ENCODE measurements around the gene ADK.

Gene ADK

DNA sequence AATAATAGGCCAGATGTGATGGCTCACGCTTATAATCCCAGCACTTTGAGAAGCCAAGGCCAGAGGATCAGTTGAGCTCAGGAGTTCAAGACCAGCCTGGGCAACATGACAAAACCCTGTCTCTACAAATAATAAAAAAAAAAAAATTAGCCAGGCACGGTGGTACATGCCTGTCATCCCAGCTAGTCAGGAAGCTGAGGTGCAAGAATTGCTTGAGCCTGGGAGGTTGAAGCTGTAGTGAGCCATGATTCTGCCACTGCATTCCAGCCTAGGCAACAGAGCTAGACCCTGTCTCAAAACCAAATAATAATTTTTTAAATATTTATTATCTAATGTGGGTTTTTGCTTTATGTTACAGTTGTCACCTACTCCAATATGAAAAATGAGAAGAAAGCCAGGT lies 178.9 kb downstream of the ADK start:
- DNase-seq (ENCODE audit: low read depth in 1 of 2, low spot score in 1 of 2), result no peak
- Histone ChIP-seq H3K27ac (replicated peaks) (no peak overlapping the region), H3K4me3 (replicated peaks; ENCODE audit: insufficient read depth, low read length) (no peak overlapping the region), H3K27me3 (ENCODE audit: insufficient read depth, poor library complexity, severe bottlenecking) (no peaks in the 10 kb centered on the region)
- TF ChIP-seq, protein P1, sequence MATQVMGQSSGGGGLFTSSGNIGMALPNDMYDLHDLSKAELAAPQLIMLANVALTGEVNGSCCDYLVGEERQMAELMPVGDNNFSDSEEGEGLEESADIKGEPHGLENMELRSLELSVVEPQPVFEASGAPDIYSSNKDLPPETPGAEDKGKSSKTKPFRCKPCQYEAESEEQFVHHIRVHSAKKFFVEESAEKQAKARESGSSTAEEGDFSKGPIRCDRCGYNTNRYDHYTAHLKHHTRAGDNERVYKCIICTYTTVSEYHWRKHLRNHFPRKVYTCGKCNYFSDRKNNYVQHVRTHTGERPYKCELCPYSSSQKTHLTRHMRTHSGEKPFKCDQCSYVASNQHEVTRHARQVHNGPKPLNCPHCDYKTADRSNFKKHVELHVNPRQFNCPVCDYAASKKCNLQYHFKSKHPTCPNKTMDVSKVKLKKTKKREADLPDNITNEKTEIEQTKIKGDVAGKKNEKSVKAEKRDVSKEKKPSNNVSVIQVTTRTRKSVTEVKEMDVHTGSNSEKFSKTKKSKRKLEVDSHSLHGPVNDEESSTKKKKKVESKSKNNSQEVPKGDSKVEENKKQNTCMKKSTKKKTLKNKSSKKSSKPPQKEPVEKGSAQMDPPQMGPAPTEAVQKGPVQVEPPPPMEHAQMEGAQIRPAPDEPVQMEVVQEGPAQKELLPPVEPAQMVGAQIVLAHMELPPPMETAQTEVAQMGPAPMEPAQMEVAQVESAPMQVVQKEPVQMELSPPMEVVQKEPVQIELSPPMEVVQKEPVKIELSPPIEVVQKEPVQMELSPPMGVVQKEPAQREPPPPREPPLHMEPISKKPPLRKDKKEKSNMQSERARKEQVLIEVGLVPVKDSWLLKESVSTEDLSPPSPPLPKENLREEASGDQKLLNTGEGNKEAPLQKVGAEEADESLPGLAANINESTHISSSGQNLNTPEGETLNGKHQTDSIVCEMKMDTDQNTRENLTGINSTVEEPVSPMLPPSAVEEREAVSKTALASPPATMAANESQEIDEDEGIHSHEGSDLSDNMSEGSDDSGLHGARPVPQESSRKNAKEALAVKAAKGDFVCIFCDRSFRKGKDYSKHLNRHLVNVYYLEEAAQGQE (IDR thresholded peaks at IDR 0.05; ENCODE audit: insufficient replicate concordance, low read depth), result no peak
- TF ChIP-seq, protein P2, sequence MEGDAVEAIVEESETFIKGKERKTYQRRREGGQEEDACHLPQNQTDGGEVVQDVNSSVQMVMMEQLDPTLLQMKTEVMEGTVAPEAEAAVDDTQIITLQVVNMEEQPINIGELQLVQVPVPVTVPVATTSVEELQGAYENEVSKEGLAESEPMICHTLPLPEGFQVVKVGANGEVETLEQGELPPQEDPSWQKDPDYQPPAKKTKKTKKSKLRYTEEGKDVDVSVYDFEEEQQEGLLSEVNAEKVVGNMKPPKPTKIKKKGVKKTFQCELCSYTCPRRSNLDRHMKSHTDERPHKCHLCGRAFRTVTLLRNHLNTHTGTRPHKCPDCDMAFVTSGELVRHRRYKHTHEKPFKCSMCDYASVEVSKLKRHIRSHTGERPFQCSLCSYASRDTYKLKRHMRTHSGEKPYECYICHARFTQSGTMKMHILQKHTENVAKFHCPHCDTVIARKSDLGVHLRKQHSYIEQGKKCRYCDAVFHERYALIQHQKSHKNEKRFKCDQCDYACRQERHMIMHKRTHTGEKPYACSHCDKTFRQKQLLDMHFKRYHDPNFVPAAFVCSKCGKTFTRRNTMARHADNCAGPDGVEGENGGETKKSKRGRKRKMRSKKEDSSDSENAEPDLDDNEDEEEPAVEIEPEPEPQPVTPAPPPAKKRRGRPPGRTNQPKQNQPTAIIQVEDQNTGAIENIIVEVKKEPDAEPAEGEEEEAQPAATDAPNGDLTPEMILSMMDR (IDR thresholded peaks at IDR 0.05; ENCODE audit: insufficient read depth, low read length), result no peak
- TF ChIP-seq POLR2AphosphoS5 (IDR thresholded peaks at IDR 0.05; ENCODE audit: low read depth) (no peak), GABPA (IDR thresholded peaks at IDR 0.05; ENCODE audit: low read depth) (no peak), SPI1 (IDR thresholded peaks at IDR 0.05; ENCODE audit: borderline replicate concordance, low read depth) (no peak)

DNA sequence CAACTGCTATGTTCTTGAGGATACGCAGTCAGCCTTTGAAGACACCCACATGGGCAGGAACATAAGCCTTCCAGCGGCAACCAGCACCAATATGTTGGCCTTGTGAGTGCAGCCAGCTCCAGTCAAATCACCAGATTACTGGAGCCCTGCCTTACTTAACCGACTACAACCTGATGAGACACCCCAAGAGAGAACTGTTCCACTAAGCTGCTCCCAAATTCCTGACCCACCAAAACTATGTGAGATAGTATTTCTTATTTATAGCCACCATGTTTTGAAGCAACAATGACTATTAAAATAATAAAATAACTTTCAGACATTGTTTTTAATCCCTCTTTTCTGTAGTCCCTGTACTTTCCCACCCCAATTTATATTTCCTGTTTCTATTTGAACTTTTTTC lies 179.6 kb downstream of the ADK start:
- H3K4me3 ChIP-seq (replicated peaks; ENCODE audit: insufficient read depth, low read length), result no peak overlapping the region
- DNase-seq (ENCODE audit: low read depth in 1 of 2, low spot score in 1 of 2), result no peak
- no peak overlapping the region for H3K27ac ChIP-seq (replicated peaks)
- no peaks in the 10 kb centered on the region for H3K27me3 ChIP-seq (ENCODE audit: insufficient read depth, poor library complexity, severe bottlenecking)
- TF ChIP-seq GABPA (IDR thresholded peaks at IDR 0.05; ENCODE audit: low read depth) (no peak), SPI1 (IDR thresholded peaks at IDR 0.05; ENCODE audit: borderline replicate concordance, low read depth) (no peak), POLR2AphosphoS5 (IDR thresholded peaks at IDR 0.05; ENCODE audit: low read depth) (no peak)
- TF ChIP-seq, protein P1 (IDR thresholded peaks at IDR 0.05; ENCODE audit: insufficient replicate concordance, low read depth), result no peak
- TF ChIP-seq, protein P2 (IDR thresholded peaks at IDR 0.05; ENCODE audit: insufficient read depth, low read length), result no peak

DNA sequence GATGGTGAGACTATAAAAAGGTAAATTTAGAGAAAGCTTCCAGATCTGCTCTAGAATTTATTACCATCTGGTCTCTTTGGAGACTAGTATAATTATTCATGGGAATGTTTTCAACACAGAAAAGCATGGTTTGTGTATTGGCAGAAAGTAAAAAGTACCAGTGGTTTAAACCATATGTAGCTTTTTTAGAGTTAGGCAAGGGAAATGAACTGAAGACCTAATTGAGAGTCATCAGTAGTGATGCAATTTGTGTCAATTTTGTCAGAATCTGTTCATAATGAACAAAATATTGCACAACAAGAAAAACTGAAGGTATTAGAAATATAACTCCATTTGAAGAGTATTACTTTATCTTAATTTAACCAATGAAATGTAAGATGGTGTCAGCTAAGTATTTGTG lies 181.4 kb downstream of the ADK start:
- TF ChIP-seq POLR2AphosphoS5 (IDR thresholded peaks at IDR 0.05; ENCODE audit: low read depth) (no peak), SPI1 (IDR thresholded peaks at IDR 0.05; ENCODE audit: borderline replicate concordance, low read depth) (no peak)
- TF ChIP-seq, protein P2 (IDR thresholded peaks at IDR 0.05; ENCODE audit: insufficient read depth, low read length), result no peak
- TF ChIP-seq, protein P1 (IDR thresholded peaks at IDR 0.05; ENCODE audit: insufficient replicate concordance, low read depth), result no peak
- H3K27me3 ChIP-seq (ENCODE audit: insufficient read depth, poor library complexity, severe bottlenecking), result no peaks in the 10 kb centered on the region
- H3K4me3 ChIP-seq (replicated peaks; ENCODE audit: insufficient read depth, low read length), result no peak overlapping the region
- H3K27ac ChIP-seq (replicated peaks), result no peak overlapping the region
- peak in 1 of 2 experiments; percentile 55 for DNase-seq (ENCODE audit: low read depth in 1 of 2, low spot score in 1 of 2)

All from HL-60 (cell line).